GM21576 (cell line): ENCODE data around the gene TPRG1L.
"Not testable (repeated sequence)": the region's sequence is repeated elsewhere in the genome, so short reads cannot be mapped to it uniquely, and the experiment has no call there.

Experiments used
- ATAC-seq: cut with Tn5 transposase; IDR thresholded peaks from one replicate; pipeline ENCODE4 v1.9.1; 2021; ENCODE audit warnings: mild to moderate bottlenecking, moderate library complexity; ENCODE audit not compliant: unreplicated experiment

TPRG1L gene

GRCh38 chr1:3607703-3608065, 17.1 kb upstream of the TPRG1L start:
- ATAC-seq = no peak

- no peak for ATAC-seq
These were observed 16.7 kb upstream of the TPRG1L start for GRCh38 chr1:3608154-3608553.

- ATAC-seq = no peak
These were observed 15.6 kb upstream of the TPRG1L start for GRCh38 chr1:3609016-3609768.

- no peak for ATAC-seq
These were observed 14.9 kb upstream of the TPRG1L start for GRCh38 chr1:3609769-3610526.

GRCh38 chr1:3610527-3611169, 14.2 kb upstream of the TPRG1L start:
- ATAC-seq = no peak

- no peak for ATAC-seq
These were observed 13.4 kb upstream of the TPRG1L start, which contains the start of gene MEGF6 for GRCh38 chr1:3611170-3612019. MEGF6 (minus strand) TSS chr1:3611508; CDS start chr1:3611268, 240 bp downstream.

- ATAC-seq = no peak
These were observed 12.7 kb upstream of the TPRG1L start for GRCh38 chr1:3612123-3612522.

GRCh38 chr1:3614755-3615742, 9.8 kb upstream of the TPRG1L start:
- no peak for ATAC-seq

GRCh38 chr1:3616861-3617260, 8.0 kb upstream of the TPRG1L start:
- ATAC-seq = no peak

GRCh38 chr1:3617806-3618345, 6.9 kb upstream of the TPRG1L start:
- ATAC-seq = no peak

GRCh38 chr1:3618531-3618880, 6.3 kb upstream of the TPRG1L start:
- no peak for ATAC-seq

- ATAC-seq = no peak
These were observed 5.7 kb upstream of the TPRG1L start for GRCh38 chr1:3618881-3619671.

GRCh38 chr1:3620708-3621107, 4.1 kb upstream of the TPRG1L start:
- ATAC-seq = no peak

- not testable (repeated sequence) for ATAC-seq
These were observed 3.6 kb upstream of the TPRG1L start for GRCh38 chr1:3621151-3621671.

- ATAC-seq = not testable (repeated sequence)
These were observed 2.7 kb upstream of the TPRG1L start for GRCh38 chr1:3622102-3622501.

GRCh38 chr1:3623441-3624199, 1.2 kb upstream of the TPRG1L start:
- no peak for ATAC-seq

- peak; percentile 8 for ATAC-seq
These were observed 514 bp downstream of the TPRG1L start for GRCh38 chr1:3625151-3625907.
